Neural progenitor cell (in vitro differentiated cells): ENCODE results near the gene RAB36.

Source experiments
- CTCF ChIP-seq: fragments of 200-600 bp; sonication (generic); IDR thresholded peaks from 2 replicates; pipeline ENCODE4 v1.5.1; 2017; ENCODE audit warnings: antibody characterized with exemption, mild to moderate bottlenecking
- EZH2 ChIP-seq: fragments of 200-600 bp; sonication (generic); IDR thresholded peaks from 2 replicates; pipeline ENCODE4 v1.6.1; 2017; ENCODE audit warnings: antibody characterized with exemption, mild to moderate bottlenecking, moderate library complexity

GRCh38 chr22:23105919-23106318, 39.4 kb upstream of the RAB36 start:
- TF ChIP-seq CTCF, result no peak
- TF ChIP-seq EZH2, result no peak
